AG04449 (cell line): ENCODE results near the gene KLF15.

Experiments
- CTCF ChIA-PET: fragments of 350-600 bp; formaldehyde crosslinking; extraction: SDS; loops from one replicate; lab custom pipeline; 2021; ENCODE audit warnings: antibody characterized with exemption; lab: Yijun Ruan, JAX
- POLR2A ChIA-PET: fragments of 400-600, 350-600 bp; formaldehyde crosslinking; extraction: SDS; loops from one replicate; lab custom pipeline; 2020; ENCODE audit warnings: antibody characterized with exemption, inconsistent platforms; lab: Yijun Ruan, JAX
- DNase-seq: peaks from one replicate; pipeline ENCODE4 v3.0.0-alpha.2; 2010; ENCODE audit warnings: low read depth, low spot score
- H3K4me3 ChIP-seq: 2 replicates; pipeline ENCODE4 v1.5.1; 2011; ENCODE audit warnings: low read depth, mild to moderate bottlenecking, control low read depth, low read length
- TF ChIP-seq, protein P1 (sequence below): IDR thresholded peaks from one replicate; pipeline ENCODE4 v1.5.1; 2011; ENCODE audit warnings: mild to moderate bottlenecking, moderate library complexity, low read length, control low read depth, inconsistent platforms; ENCODE audit not compliant: insufficient read depth; ENCODE audit errors: missing control alignments

The KLF15 gene

DNA sequence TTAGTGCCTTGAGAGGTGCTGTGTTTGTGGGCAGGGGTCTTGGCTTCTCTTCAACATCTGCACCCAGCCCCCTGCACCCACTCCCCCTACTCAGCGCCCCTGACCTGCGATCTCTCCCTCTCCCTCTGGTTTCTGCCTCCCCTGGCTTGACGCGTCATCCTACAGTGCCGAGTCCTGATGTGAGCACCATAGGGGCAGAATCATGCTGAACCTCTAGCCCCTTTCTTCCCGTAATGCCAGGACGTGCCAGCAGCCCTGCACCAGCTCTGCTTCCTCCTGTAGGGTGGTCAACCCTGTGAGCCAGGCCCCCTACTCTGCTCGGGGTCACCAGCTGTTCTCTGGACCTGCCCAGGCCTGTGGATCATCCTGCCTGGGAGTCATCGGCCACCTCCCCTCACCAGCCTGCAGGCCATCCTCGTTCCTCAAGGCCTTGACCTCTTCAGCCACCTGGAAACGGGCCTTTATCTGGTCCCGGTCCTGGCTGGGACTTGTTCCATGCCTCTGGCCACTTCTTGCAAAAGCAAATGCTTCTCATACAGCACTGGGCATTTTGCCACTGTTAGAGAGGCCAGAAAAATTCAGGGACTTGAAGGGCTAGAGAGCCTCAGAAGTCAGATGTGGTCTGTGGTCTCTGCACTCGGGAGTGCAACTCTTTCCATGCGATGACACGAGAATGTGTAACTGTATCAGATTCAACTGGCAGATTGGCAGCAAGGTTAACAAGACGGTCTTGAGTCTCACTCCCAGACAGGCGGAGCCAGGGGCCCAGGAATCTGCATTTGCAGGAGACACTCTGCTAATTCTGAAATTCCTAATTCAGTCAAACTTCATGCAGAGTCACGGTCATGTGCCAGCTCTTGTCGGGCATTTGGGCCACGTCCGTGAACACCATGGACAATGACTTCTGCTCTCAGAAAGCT lies 16.7 kb upstream of the KLF15 start:
- TF ChIP-seq, protein P1, sequence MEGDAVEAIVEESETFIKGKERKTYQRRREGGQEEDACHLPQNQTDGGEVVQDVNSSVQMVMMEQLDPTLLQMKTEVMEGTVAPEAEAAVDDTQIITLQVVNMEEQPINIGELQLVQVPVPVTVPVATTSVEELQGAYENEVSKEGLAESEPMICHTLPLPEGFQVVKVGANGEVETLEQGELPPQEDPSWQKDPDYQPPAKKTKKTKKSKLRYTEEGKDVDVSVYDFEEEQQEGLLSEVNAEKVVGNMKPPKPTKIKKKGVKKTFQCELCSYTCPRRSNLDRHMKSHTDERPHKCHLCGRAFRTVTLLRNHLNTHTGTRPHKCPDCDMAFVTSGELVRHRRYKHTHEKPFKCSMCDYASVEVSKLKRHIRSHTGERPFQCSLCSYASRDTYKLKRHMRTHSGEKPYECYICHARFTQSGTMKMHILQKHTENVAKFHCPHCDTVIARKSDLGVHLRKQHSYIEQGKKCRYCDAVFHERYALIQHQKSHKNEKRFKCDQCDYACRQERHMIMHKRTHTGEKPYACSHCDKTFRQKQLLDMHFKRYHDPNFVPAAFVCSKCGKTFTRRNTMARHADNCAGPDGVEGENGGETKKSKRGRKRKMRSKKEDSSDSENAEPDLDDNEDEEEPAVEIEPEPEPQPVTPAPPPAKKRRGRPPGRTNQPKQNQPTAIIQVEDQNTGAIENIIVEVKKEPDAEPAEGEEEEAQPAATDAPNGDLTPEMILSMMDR, result no peak
- peak; percentile 37 for DNase-seq
- ChIA-PET CTCF (no interaction called here), POLR2A (no interaction called here)
- H3K4me3 ChIP-seq, result no peak overlapping the region

DNA sequence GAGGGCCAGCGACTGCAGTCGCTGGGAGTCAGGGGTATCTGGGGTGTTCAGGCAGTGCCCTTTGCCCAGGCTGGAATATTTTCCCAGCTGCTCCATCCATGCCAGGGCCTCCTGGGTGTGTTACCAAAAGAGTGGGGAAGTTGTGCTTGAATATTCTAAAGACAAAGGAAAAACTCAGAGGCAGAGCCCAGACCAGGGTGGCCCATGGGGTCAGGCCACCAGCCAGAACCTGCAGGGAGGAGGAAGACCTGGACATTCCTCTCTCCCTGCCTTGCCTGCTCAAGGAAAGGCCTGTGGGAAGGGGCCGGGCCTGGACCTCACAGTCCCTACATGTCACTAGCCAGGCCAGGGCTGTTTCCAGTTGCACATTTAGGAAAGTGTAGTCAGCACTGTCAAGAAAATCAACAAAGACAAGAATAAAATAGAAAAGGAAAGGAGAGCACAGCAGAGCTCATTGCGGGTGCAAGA lies 16.0 kb upstream of the KLF15 start:
- H3K4me3 ChIP-seq, result no peak overlapping the region
- no peak for DNase-seq
- CTCF ChIA-PET, result no interaction called here
- TF ChIP-seq, protein P1, result no peak
- POLR2A ChIA-PET, result no interaction called here

- DNase-seq, result no peak
- ChIA-PET CTCF (no interaction called here), POLR2A (no interaction called here)
- H3K4me3 ChIP-seq, result no peak overlapping the region
- TF ChIP-seq, protein P1, result no peak
Observed at GRCh38 chr3:126372413-126373145, 15.4 kb upstream of the KLF15 start.

- TF ChIP-seq, protein P1, result no peak
- ChIA-PET CTCF (interaction anchor here (1.1 to 1.2 kb wide), 2 partner anchors 10 to 237 kb away, joined by 3 to 4 read pairs; no protein-coding TSS in a partner anchor), POLR2A (no interaction called here)
- H3K4me3 ChIP-seq, result no peak overlapping the region
- DNase-seq, result no peak
Observed at GRCh38 chr3:126371096-126371705, 14.0 kb upstream of the KLF15 start.

DNA sequence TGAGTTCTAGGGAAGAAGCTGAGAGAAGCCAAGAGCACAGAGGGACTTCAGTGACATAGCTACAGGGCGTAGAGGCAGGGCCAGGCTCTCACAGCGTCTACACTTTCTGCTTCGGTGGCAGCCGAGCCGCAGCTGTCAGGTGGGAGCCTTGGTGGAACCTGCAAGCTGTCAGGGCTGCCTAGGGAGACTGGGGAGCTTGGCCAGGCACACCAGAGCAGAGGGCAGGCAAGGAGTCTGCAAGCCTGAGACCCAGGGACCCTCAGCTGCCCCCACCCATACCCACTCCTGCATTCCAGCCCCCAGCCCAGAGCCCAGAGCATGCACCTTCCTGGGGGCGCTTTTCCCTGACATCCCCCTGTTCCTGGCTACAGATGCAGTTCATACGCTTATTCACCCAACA lies 13.4 kb upstream of the KLF15 start:
- ChIA-PET CTCF (interaction anchor here (1.1 to 1.2 kb wide), 2 partner anchors 10 to 236 kb away, joined by 3 to 4 read pairs; no protein-coding TSS in a partner anchor), POLR2A (no interaction called here)
- H3K4me3 ChIP-seq, result no peak overlapping the region
- DNase-seq, result no peak
- TF ChIP-seq, protein P1, result no peak
